WI38 (cell line): ENCODE data around the gene PKNOX2.

ENCODE experiments used
- H3K4me3 ChIP-seq: 2 replicates; pipeline ENCODE4 v1.5.1; 2011; ENCODE audit warnings: low read depth, mild to moderate bottlenecking, control low read depth, low read length
- TF ChIP-seq, protein P1 (sequence below): IDR thresholded peaks from 2 replicates; pipeline ENCODE4 v1.5.1; 2012; ENCODE audit warnings: low read depth, mild to moderate bottlenecking, control low read depth, low read length

PKNOX2 gene

DNA sequence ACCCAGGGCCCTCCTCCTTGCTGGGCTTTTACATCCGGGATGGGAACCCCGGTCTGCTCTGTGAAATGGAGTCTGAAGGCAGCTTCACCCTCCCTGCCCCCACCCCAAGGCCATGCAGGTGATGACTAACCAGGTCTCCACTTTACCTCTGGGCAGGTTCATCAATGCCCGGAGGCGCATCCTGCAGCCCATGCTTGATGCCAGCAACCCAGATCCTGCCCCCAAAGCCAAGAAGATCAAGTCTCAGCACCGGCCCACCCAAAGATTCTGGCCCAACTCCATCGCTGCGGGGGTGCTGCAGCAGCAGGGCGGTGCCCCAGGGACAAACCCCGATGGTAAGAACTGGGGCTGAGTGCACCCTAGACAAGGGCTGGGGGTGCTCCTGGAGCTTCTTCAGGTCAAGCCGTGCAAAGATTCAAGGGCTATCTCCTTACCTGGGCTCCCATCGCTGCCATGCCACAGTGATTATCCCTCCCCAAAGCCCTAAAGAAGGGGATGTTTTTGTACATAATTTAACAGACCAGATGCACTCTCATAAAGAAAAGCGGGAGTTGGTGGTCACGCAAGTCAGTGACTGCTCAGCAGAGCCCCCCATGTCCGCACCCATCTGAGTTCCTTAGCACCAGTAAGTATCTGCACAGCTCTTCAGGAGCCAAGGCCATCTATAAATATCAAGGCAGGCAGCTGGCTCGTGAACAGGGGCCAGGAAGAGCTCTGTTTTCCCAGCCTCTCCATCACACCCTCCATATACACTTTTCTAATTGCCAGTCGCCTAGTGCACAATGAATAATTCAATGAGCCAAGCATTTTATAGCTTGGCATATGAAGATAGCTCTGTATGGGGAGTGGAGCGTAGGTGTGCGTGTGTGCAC lies 265.5 kb downstream of the PKNOX2 start:
- no peak overlapping the region for H3K4me3 ChIP-seq
- TF ChIP-seq, protein P1, sequence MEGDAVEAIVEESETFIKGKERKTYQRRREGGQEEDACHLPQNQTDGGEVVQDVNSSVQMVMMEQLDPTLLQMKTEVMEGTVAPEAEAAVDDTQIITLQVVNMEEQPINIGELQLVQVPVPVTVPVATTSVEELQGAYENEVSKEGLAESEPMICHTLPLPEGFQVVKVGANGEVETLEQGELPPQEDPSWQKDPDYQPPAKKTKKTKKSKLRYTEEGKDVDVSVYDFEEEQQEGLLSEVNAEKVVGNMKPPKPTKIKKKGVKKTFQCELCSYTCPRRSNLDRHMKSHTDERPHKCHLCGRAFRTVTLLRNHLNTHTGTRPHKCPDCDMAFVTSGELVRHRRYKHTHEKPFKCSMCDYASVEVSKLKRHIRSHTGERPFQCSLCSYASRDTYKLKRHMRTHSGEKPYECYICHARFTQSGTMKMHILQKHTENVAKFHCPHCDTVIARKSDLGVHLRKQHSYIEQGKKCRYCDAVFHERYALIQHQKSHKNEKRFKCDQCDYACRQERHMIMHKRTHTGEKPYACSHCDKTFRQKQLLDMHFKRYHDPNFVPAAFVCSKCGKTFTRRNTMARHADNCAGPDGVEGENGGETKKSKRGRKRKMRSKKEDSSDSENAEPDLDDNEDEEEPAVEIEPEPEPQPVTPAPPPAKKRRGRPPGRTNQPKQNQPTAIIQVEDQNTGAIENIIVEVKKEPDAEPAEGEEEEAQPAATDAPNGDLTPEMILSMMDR = no peak

DNA sequence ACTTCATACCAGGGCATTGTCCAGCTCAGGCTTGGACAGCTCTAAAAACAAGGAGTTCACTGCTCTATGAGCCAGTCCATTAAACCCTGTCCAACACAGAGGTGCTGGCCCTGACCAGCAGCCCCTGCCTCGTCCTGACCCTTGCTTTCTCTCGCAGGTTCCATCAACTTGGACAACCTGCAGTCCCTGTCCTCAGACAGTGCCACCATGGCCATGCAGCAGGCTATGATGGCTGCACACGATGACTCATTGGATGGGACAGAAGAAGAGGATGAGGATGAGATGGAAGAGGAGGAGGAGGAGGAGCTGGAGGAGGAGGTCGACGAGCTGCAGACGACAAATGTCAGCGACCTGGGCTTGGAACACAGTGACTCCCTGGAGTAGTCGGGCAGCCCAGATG lies 266.5 kb downstream of the PKNOX2 start:
- TF ChIP-seq, protein P1 = no peak
- no peak overlapping the region for H3K4me3 ChIP-seq

DNA sequence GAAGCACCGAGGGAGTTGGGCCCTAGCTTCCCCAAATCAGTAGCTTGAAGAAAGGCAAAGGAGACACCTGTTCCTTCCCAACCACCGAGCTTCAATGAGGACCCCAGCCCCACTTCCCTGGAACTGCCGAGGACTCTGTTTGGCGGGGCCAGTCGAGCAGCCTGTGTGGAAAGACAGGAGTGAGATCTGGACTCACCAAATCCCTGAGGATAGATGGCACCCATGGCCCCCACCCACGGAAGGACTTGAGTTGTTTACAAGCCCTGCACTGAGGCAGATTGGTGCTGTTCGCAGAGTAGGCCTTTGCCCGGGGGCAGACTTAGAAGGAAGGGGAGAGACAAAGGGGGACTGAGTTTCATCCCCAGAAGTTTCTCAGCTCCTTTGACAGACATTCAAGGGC lies 266.9 kb downstream of the PKNOX2 start:
- no peak overlapping the region for H3K4me3 ChIP-seq
- TF ChIP-seq, protein P1 = no peak

GRCh38 chr11:125433454-125434121 lies 269.0 kb downstream of the PKNOX2 start:
- TF ChIP-seq, protein P1 = peak; percentile 70
- H3K4me3 ChIP-seq = no peak overlapping the region

GRCh38 chr11:125435461-125436238 lies 271.1 kb downstream of the PKNOX2 start:
- no peak overlapping the region for H3K4me3 ChIP-seq
- TF ChIP-seq, protein P1 = no peak

DNA sequence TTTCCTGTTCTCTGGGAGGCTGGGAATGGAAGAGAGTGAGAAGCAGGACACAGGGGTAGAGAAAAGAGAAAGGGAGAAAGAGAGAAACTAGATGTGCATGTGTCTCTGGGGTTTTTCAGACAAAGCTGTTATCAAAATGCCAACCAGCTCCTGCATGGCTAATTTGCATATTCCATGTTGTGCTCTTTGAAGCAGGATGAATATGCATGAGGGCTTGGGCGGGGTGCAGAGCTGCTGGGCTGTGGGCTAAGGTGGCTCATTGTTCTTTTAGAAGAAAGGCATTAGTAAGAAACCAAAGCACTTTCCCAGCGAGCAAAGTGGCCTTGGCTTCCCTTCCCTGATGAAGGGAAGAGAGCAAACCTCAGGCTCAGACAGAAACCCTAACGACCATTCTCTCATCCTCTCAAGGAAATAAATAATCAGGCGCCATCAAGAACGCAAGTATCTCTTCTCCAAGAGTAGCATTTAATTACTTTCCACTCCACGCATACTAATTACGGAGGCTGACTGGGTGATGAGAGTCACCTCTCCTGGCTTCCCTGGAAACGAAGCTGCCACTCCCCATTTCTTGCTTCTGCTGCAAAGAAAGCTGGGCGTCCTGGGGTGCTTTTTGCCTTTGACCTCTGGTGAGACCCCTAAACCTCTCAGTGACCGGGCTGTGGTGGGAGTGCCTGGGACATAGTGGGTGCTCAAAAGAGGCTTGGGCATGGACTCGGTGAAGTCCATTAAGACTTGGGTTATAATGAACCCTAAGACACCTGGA lies 277.3 kb downstream of the PKNOX2 start:
- H3K4me3 ChIP-seq = no peak overlapping the region
- TF ChIP-seq, protein P1 = no peak
